GM10266 (cell line): ENCODE data around the gene SLC35B2.

ENCODE experiments used
- DNase-seq: peaks from one replicate; pipeline ENCODE4 v3.0.0; 2012; ENCODE audit errors: extremely low spot score
- TF ChIP-seq, protein P1 (sequence below): IDR thresholded peaks from 2 replicates; pipeline ENCODE4 v1.5.1; 2012; ENCODE audit warnings: mild to moderate bottlenecking, low read depth; ENCODE audit not compliant: control insufficient read depth, insufficient read depth; ENCODE audit errors: missing control alignments

Gene SLC35B2

DNA sequence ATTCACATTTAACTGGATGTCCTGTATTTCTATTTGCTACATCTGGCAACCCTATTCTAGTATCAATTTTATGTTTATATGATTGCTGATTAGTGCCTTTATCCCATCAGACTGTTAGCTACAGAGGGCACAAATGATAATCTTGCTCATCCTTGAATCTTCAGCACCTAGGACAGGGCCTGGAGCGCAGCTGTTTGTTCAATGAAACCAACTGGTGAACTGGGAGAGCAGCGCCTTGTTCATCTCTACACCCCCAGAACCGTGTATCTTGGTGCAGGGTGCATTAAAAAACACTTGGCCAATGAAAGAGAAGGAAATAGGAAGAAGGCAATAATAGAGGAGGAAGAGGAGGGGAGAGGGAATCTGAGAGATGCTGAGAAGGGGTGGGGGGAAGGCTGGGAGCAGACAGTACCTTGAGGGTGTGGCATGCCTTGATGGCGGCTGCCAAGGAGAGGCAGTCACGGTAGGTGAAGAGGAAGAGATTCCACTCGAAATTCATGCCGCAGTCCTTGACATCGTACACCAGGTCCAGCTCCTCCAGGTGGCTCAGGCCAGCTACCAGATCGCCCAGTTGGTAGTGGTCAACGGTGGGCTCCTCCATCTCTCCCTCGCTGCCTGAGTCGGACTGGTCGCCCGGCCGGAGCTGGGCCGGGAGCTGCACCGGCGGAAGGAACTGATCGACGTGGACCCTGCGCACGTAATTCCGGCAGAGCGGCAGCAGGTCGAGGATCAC is 28.4 kb upstream of the SLC35B2 start:
- DNase-seq = no peak
- TF ChIP-seq, protein P1, sequence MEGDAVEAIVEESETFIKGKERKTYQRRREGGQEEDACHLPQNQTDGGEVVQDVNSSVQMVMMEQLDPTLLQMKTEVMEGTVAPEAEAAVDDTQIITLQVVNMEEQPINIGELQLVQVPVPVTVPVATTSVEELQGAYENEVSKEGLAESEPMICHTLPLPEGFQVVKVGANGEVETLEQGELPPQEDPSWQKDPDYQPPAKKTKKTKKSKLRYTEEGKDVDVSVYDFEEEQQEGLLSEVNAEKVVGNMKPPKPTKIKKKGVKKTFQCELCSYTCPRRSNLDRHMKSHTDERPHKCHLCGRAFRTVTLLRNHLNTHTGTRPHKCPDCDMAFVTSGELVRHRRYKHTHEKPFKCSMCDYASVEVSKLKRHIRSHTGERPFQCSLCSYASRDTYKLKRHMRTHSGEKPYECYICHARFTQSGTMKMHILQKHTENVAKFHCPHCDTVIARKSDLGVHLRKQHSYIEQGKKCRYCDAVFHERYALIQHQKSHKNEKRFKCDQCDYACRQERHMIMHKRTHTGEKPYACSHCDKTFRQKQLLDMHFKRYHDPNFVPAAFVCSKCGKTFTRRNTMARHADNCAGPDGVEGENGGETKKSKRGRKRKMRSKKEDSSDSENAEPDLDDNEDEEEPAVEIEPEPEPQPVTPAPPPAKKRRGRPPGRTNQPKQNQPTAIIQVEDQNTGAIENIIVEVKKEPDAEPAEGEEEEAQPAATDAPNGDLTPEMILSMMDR = no peak

DNA sequence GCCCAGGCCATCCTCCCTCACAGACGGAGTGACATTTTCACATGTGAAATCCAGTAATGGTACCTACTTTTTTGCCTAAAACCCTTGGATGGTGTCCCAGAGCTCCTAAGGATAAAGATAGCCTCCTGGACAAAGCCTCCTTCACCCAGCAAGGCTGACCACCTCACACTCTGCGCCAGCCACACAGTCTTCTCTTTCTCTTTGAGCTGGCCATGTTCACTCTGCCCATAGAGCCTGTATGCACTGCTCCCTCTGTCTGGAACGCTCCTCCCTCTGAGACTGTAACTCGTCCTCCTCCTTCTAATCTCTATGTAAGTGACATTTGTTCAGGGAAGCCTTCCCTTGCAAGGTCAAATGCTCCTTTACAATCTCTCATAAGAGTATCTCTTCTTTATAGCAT is 27.5 kb upstream of the SLC35B2 start:
- TF ChIP-seq, protein P1 = no peak
- no peak for DNase-seq

DNA sequence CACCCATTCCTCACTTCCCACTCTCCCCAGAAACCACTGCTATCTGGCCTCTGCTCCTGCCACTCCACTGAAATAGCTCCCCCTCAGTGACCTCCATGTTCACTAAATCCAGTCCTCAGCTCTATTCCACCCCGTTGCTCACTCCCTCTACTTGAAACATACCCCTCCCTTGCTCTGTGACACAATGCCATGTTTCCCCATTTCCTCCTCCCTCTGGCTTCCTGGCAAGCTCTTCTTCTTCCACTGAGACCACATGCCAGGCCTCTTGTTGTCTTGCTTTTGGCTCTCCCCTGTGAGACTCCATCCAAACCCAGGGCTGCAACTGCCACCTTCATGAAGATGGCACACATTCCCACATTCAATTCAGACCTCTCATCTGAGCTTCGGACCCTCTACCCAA is 26.8 kb upstream of the SLC35B2 start:
- no peak for DNase-seq
- TF ChIP-seq, protein P1 = no peak

DNA sequence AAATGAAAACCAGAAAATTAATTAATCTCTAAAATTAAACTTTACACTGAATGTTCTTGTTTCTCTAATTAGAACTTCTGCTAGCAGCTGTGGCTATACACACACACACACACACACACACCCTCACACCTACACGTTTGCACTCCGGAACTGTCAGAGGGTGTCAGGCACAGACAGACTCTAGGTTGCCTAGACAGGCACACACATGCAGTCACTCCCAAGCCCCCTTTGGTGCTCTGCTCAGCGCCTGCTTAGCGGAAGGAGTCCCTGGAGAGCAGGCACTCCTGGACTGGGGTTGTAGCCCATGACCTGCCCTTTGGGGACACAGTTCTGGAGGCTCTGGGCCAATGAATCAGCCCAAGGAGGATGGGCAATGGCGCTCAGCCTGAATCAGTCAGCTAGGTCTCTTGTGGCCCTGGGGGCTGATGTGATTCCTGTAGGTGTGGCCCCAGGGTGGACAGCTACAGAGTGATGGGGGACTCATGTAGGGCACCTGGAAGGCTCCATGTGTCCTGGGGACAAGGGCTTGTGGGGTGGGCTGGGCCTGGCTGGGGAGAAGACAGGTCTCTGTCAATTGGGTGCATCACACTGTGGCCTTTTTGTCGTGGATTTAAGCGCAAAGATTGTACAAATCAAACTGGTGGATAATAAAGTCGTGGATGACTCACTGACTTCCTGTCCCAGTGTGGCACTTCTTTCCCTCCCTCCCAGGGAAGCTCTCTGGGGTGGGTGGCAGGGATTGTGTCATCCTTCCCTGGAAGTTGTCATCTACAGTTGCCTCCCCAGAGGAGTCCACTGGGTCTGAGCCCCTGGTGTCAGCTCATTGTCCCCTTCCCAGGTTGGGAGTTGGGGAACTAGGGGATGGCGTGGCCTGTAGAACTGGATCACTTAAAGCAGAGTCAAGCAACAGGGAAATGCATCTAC is 21.7 kb upstream of the SLC35B2 start:
- TF ChIP-seq, protein P1 = no peak
- DNase-seq = no peak

DNA sequence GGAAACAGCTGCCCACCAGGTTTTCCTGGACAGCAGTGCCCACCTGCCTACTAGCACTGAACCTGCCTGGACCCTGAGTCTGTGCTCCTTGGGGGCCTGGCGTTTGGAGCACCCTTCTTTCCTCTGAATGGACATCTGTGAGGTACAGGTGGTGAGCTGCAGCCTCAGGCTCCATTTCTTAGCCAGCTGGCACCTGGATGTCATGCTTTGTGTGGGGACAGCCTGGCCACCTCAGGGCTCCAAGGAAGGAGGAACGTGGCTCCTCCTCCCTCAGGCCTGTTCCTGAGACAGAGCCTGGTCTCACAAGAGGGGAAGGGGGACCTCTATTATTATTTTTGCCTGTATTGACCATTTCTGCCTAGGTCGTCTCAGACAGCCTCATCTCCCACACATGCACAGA is 21.0 kb upstream of the SLC35B2 start:
- TF ChIP-seq, protein P1 = no peak
- no peak for DNase-seq

DNA sequence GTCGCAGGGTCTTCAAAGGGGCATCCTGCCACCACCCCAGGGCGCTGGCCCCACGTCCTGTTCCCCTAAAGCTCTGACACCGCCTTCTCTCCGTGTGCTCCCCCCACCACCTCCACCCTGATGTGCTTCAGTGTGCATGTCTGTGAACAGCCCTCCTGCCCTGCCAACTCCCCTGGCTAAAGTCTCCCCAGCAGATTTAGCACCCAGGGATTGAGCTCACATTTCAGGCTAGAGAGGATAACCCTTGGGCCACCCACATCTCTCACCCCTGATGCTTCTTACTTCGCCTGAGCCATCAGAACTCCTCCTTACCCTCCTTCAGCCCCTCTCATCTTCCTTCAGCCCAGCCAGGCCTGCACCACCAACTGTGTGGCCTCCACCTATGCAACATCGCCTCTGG is 20.4 kb upstream of the SLC35B2 start:
- no peak for DNase-seq
- TF ChIP-seq, protein P1 = no peak
